AG09319 (cell line): ENCODE results near the gene PLEKHA8.
"Not testable (repeated sequence)": the region's sequence is repeated elsewhere in the genome, so short reads cannot be mapped to it uniquely, and the experiment has no call there.

ENCODE experiments used
- DNase-seq: peaks from one replicate; pipeline ENCODE4 v3.0.0-alpha.2; 2010; ENCODE audit warnings: low read depth; ENCODE audit errors: extremely low read depth
- TF ChIP-seq, protein P1 (sequence below): IDR thresholded peaks from 2 replicates; pipeline ENCODE4 v1.5.1; 2011; ENCODE audit warnings: low read depth, mild to moderate bottlenecking, inconsistent platforms, low read length, moderate library complexity

PLEKHA8 gene

DNA sequence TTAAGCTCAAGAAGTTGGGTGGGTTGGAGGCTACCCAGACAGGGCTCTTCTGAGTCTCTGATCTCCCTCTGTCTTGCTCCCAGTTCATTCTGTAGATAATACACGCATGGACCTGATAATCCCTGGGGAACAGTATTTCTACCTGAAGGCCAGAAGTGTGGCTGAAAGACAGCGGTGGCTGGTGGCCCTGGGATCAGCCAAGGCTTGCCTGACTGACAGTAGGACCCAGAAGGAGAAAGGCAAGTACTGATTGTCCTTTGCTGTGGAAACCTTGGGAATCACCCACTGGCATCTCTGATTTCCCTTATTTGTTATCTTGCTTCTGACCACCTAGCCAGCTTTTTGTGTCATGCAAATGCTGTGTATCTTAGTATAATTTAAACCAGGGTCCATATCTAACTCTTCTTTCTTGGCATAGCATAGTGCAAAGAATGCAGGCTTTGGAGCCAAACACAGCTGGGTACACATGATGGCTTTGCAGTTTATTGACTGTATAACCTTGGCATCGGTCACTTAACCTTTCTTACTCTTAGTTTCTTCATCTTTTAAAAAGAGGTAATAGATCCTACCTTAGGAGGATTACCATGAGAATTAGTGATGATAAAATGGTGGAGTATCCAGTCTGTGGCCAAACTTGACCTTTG is 18.0 kb downstream of the PLEKHA8 start:
- TF ChIP-seq, protein P1, sequence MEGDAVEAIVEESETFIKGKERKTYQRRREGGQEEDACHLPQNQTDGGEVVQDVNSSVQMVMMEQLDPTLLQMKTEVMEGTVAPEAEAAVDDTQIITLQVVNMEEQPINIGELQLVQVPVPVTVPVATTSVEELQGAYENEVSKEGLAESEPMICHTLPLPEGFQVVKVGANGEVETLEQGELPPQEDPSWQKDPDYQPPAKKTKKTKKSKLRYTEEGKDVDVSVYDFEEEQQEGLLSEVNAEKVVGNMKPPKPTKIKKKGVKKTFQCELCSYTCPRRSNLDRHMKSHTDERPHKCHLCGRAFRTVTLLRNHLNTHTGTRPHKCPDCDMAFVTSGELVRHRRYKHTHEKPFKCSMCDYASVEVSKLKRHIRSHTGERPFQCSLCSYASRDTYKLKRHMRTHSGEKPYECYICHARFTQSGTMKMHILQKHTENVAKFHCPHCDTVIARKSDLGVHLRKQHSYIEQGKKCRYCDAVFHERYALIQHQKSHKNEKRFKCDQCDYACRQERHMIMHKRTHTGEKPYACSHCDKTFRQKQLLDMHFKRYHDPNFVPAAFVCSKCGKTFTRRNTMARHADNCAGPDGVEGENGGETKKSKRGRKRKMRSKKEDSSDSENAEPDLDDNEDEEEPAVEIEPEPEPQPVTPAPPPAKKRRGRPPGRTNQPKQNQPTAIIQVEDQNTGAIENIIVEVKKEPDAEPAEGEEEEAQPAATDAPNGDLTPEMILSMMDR, result no peak
- DNase-seq, result no peak

DNA sequence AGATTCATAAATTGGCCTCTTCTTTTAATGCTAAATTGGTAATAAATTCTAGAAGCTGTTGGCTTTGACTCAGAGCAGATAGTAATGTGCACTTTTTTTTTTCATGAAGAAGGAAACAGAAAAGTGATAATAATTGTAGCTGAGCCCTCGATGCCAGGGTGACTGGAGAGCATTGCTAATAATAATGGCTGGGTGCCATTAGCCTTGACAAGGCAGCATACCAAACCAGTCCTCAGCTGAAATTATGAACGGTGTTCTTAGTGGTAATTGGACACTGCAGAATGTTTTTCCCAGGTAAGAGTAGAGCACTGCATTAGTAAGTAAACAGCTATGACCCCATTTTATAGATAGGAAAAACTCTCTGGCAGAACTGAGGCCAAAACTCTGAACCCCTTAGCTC is 18.9 kb downstream of the PLEKHA8 start:
- TF ChIP-seq, protein P1, result no peak
- no peak for DNase-seq

DNA sequence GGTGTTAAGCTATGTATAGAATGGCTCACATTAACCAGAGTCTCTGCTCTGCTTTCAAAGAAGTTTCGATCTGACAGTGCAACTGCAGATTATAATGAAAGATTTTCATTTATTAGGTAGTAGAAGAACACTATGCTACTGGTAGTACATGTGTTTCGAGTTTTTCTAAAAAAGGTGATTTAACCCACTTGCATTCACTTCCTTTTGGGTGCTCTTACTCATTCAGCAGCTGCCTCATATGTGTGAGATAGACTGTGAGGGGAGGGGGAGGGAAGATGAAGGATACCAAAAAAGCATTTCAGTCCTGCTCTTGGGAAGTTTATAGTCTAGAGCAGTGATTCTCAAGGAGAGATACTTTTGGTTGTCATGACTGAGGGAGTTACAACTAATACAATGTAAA is 20.4 kb downstream of the PLEKHA8 start:
- DNase-seq, result no peak
- TF ChIP-seq, protein P1, result no peak

DNA sequence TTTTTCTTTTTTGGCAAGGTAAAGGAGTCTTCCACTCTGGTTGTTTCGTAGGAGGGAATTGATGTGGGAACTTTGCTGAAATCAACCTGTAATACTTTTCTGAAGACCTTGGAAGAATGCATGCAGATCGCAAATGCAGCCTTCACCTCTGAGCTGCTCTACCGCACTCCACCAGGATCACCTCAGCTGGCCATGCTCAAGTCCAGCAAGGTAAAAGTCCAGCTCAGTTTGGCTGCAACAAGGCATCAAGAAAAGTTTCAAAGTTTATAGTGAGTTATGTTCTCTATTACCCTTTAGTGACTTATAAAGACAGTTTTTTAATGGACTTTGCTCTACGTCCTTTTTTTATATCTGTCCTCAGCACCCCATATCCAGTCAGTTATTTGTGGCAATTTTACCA is 21.0 kb downstream of the PLEKHA8 start:
- no peak for DNase-seq
- TF ChIP-seq, protein P1, result no peak

DNA sequence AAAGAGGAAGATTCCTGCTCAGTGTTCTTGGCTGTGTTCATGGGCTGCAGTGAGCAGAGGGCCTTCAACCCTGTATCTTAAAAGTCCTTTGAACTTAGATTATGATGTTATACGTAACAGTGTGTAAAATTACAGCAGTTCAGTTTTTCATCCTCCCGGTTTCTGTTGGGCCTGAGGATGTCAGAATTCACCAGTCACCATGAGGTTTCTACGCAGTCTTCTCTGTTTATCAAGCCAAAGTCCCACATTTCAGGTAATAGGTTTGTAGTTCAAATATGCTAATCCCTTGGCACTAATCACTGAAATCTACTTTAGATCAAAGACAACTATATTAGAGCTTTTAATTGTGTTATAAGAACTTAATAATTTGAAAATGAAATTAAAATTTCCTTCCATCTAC is 24.9 kb downstream of the PLEKHA8 start:
- no peak for DNase-seq
- TF ChIP-seq, protein P1, result no peak

DNA sequence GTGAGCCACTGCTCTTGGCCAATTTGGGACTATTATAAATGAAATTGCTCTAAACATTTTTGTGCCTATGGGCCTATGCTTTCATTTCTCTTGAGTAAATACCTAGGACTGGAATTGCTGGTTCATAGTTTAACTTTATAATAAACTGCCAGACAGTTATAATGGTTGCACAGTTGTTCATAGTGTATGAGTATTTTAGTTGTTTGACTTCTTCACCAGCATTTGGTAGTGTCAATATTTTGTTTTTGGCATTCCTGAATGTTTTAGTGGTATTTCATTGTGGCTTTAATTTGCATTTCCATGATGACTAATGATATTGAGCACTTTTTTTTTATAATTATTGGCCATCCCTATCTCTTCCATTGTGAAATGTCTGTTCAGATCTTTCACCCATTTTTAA is 29.5 kb downstream of the PLEKHA8 start:
- no peak for DNase-seq
- TF ChIP-seq, protein P1, result no peak

DNA sequence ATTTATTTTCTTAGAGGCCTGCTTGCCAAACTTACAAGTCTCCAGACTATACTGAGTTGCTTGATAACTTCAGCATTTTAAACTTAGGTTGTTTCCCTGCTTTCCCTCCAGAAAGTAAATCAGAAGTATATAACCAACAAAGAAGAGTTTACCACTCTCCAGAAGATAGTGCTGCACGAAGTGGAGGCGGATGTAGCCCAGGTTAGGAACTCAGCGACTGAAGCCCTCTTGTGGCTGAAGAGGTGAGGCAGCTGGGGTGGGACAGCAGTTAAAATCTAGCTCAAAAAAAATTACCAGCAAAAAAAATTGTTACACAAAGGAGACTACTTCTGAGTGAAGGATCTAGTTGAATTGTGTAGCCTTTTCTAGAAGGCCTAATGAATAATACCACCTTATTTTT is 33.6 kb downstream of the PLEKHA8 start:
- TF ChIP-seq, protein P1, result peak; percentile 58
- DNase-seq, result not testable (repeated sequence)
